ENCODE data around the gene RAB3GAP2.
"Not testable (repeated sequence)": the region's sequence is repeated elsewhere in the genome, so short reads cannot be mapped to it uniquely, and the experiment has no call there.

RAB3GAP2 gene

GRCh38 chr1:220287129-220287528 lies 14.9 kb upstream of the RAB3GAP2 start:
- DNase-seq = no peak

- DNase-seq = no peak
Observed at GRCh38 chr1:220283625-220284024, 11.4 kb upstream of the RAB3GAP2 start.

GRCh38 chr1:220281159-220281574 lies 8.9 kb upstream of the RAB3GAP2 start:
- DNase-seq = peak in 1 of 2 donors; percentile 19

- DNase-seq = no peak
Observed at GRCh38 chr1:220280249-220280648, 8.0 kb upstream of the RAB3GAP2 start.

GRCh38 chr1:220278991-220279390 lies 6.7 kb upstream of the RAB3GAP2 start:
- no peak for DNase-seq

GRCh38 chr1:220275430-220275829 lies 3.2 kb upstream of the RAB3GAP2 start:
- no peak for DNase-seq

- peak; percentile 85 to 87 for DNase-seq
Observed at GRCh38 chr1:220274251-220274855, 2.1 kb upstream of the RAB3GAP2 start.

GRCh38 chr1:220272841-220273090 lies 513 bp upstream of the RAB3GAP2 start:
- DNase-seq = no peak

GRCh38 chr1:220271706-220272046 lies 577 bp downstream of the RAB3GAP2 start:
- peak in 1 of 2 donors; percentile 9 for DNase-seq

GRCh38 chr1:220269036-220269435 lies 3.2 kb downstream of the RAB3GAP2 start:
- no peak for DNase-seq

- DNase-seq = no peak
Observed at GRCh38 chr1:220267630-220268029, 4.6 kb downstream of the RAB3GAP2 start.

- DNase-seq = not testable (repeated sequence)
Observed at GRCh38 chr1:220260228-220260627, 12.0 kb downstream of the RAB3GAP2 start.

- not testable (repeated sequence) for DNase-seq
Observed at GRCh38 chr1:220259756-220260155, 12.5 kb downstream of the RAB3GAP2 start.

- DNase-seq = not testable (repeated sequence)
Observed at GRCh38 chr1:220256194-220256593, 16.1 kb downstream of the RAB3GAP2 start.

- DNase-seq = no peak
Observed at GRCh38 chr1:220255204-220255603, 17.0 kb downstream of the RAB3GAP2 start.

GRCh38 chr1:220253290-220253689 lies 19.0 kb downstream of the RAB3GAP2 start:
- DNase-seq = not testable (repeated sequence)

- no peak for DNase-seq
Observed at GRCh38 chr1:220251272-220251671, 21.0 kb downstream of the RAB3GAP2 start.

GRCh38 chr1:220250681-220251080 lies 21.6 kb downstream of the RAB3GAP2 start:
- DNase-seq = no peak

- no peak for DNase-seq
Observed at GRCh38 chr1:220249522-220249921, 22.7 kb downstream of the RAB3GAP2 start.

GRCh38 chr1:220248715-220249265 lies 23.5 kb downstream of the RAB3GAP2 start:
- not testable (repeated sequence) for DNase-seq

- not testable (repeated sequence) for DNase-seq
Observed at GRCh38 chr1:220245900-220246299, 26.4 kb downstream of the RAB3GAP2 start.

GRCh38 chr1:220243947-220244346 lies 28.3 kb downstream of the RAB3GAP2 start:
- no peak for DNase-seq

GRCh38 chr1:220241072-220241663 lies 31.1 kb downstream of the RAB3GAP2 start:
- no peak for DNase-seq

GRCh38 chr1:220239966-220240365 lies 32.3 kb downstream of the RAB3GAP2 start:
- no peak for DNase-seq

GRCh38 chr1:220239213-220239612 lies 33.0 kb downstream of the RAB3GAP2 start:
- DNase-seq = no peak

Measured in inflammatory macrophage treated with lipopolysaccharide for 1 hour (primary cell).